Measurements from ENCODE around the gene RAD51B. TPM values are rescaled to one million over a fixed set of nuclear protein-coding genes. Genes with fewer than 3 reads are reported as not detected.
"Not testable (repeated sequence)": the region's sequence is repeated elsewhere in the genome, so short reads cannot be mapped to it uniquely, and the experiment has no call there.

Gene RAD51B
- polyA plus RNA-seq, 10 donors: 5.3 to 10.7 (median 7.5) TPM

GRCh38 chr14:68662826-68663225 lies 843.2 kb downstream of the RAD51B start:
- not testable (repeated sequence) for DNase-seq

- DNase-seq: no peak
Observed at GRCh38 chr14:68663385-68664076, 844.0 kb downstream of the RAD51B start.

GRCh38 chr14:68664225-68664681 lies 844.7 kb downstream of the RAD51B start:
- DNase-seq: no peak

GRCh38 chr14:68665131-68665530 lies 845.6 kb downstream of the RAD51B start:
- peak in 2 of 3 donors; percentile 62 to 64 for DNase-seq

GRCh38 chr14:68665792-68666204 lies 846.2 kb downstream of the RAD51B start:
- peak in 1 of 3 donors; percentile 53 for DNase-seq

- DNase-seq: peak in 1 of 3 donors; percentile 72
Observed at GRCh38 chr14:68666236-68666635, 846.7 kb downstream of the RAD51B start.

- DNase-seq: no peak
Observed at GRCh38 chr14:68666899-68667298, 847.3 kb downstream of the RAD51B start.

- peak in 1 of 3 donors; percentile 66 for DNase-seq
Observed at GRCh38 chr14:68667313-68667791, 847.8 kb downstream of the RAD51B start.

GRCh38 chr14:68668028-68668427 lies 848.4 kb downstream of the RAD51B start:
- DNase-seq: no peak

GRCh38 chr14:68668531-68668930 lies 849.0 kb downstream of the RAD51B start:
- DNase-seq: peak in 1 of 3 donors; percentile 30

GRCh38 chr14:68669111-68669511 lies 849.5 kb downstream of the RAD51B start:
- DNase-seq: peak in 1 of 3 donors; percentile 60

- peak in 1 of 3 donors; percentile 73 for DNase-seq
Observed at GRCh38 chr14:68669603-68670358, 850.2 kb downstream of the RAD51B start.

GRCh38 chr14:68670359-68670715 lies 850.8 kb downstream of the RAD51B start:
- no peak for DNase-seq

GRCh38 chr14:68671909-68672308 lies 852.3 kb downstream of the RAD51B start:
- peak in 1 of 3 donors; percentile 61 for DNase-seq

- DNase-seq: peak in 1 of 3 donors; percentile 70
Observed at GRCh38 chr14:68672609-68673285, 853.2 kb downstream of the RAD51B start.

- DNase-seq: no peak
Observed at GRCh38 chr14:68673464-68673863, 853.9 kb downstream of the RAD51B start.

GRCh38 chr14:68674538-68675232 lies 855.1 kb downstream of the RAD51B start:
- DNase-seq: no peak

- DNase-seq: no peak
Observed at GRCh38 chr14:68675233-68675577, 855.6 kb downstream of the RAD51B start.

- peak in 1 of 3 donors; percentile 24 for DNase-seq
Observed at GRCh38 chr14:68676511-68676943, 856.9 kb downstream of the RAD51B start.

GRCh38 chr14:68677476-68677875 lies 857.9 kb downstream of the RAD51B start:
- DNase-seq: no peak

- DNase-seq: no peak
Observed at GRCh38 chr14:68677901-68678300, 858.3 kb downstream of the RAD51B start.

GRCh38 chr14:68678471-68678870 lies 858.9 kb downstream of the RAD51B start:
- no peak for DNase-seq

Measured in muscle of back (tissue), 11 donors.